PC-3 (cell line): ENCODE measurements around the gene STAC3. TPM values are rescaled to one million over a fixed set of nuclear protein-coding genes. Genes with fewer than 3 reads are reported as not detected.

Source experiments
- ATAC-seq: fragments of 200-7000 bp; cut with Tn5 transposase; 2 replicates; pipeline ENCODE4 v1.9.1; 2020; ENCODE audit warnings: mild to moderate bottlenecking, moderate library complexity
- BruUV-seq: library from RNA; stranded (reverse); fragments of 400-500 nt; replicated peaks from 2 replicates; lab custom pipeline; 2021; lab: Mats Ljungman, UMichigan
- CTCF ChIA-PET: fragments of 300-600 bp; sonication (Branson Sonifier 250); formaldehyde crosslinking; loops from one replicate; lab custom pipeline; 2022; ENCODE audit warnings: antibody characterized with exemption; lab: Charles Lee
- POLR2A ChIA-PET: fragments of 300-600 bp; sonication (Branson Sonifier 250); formaldehyde crosslinking; loops from one replicate; lab custom pipeline; 2022; ENCODE audit warnings: antibody characterized with exemption; ENCODE audit not compliant: unreplicated experiment; lab: Charles Lee
- DNase-seq: peaks from one replicate; pipeline ENCODE4 v3.0.0-alpha.2; 2015
- H2AFZ ChIP-seq: fragments of 300-600 bp; sonication (generic); 2 replicates; pipeline ENCODE4 v1.6.0; 2016; ENCODE audit warnings: antibody characterized with exemption, low read length
- H3F3A ChIP-seq: fragments of 300-600 bp; sonication (generic); one replicate; pipeline ENCODE4 v1.6.0; 2017; ENCODE audit warnings: antibody characterized with exemption, low read length, control low read depth, mild to moderate bottlenecking; ENCODE audit not compliant: unreplicated experiment
- H3K27ac ChIP-seq: fragments of 300-600 bp; sonication (generic); 2 replicates; pipeline ENCODE4 v1.5.1; 2016; ENCODE audit warnings: mild to moderate bottlenecking, low read length
- H3K27me3 ChIP-seq: fragments of 300-600 bp; sonication (generic); 2 replicates; pipeline ENCODE4 v1.6.1; 2016; ENCODE audit warnings: low read length, mixed read lengths
- H3K36me3 ChIP-seq: fragments of 300-600 bp; sonication (generic); 2 replicates; pipeline ENCODE4 v1.6.1; 2016; ENCODE audit warnings: low read depth, mixed run types, low read length, mixed read lengths
- H3K4me1 ChIP-seq: fragments of 300-600 bp; sonication (generic); 2 replicates; pipeline ENCODE4 v1.5.1; 2016; ENCODE audit warnings: low read length; ENCODE audit not compliant: insufficient read depth
- H3K4me2 ChIP-seq: fragments of 300-600 bp; sonication (generic); 2 replicates; pipeline ENCODE4 v1.6.0; 2016; ENCODE audit warnings: low read length
- H3K4me3 ChIP-seq: fragments of 300-600 bp; sonication (generic); 2 replicates; pipeline ENCODE4 v1.5.1; 2016; ENCODE audit warnings: mild to moderate bottlenecking, low read length, mixed read lengths
- H3K79me2 ChIP-seq: fragments of 300-600 bp; sonication (generic); 2 replicates; pipeline ENCODE4 v1.6.1; 2017; ENCODE audit warnings: low read length, mixed read lengths
- H3K9ac ChIP-seq: fragments of 300-600 bp; sonication (generic); 2 replicates; pipeline ENCODE4 v1.6.0; 2016; ENCODE audit warnings: mild to moderate bottlenecking, low read length
- H3K9me2 ChIP-seq: fragments of 300-600 bp; sonication (generic); replicated peaks from 2 replicates; pipeline ENCODE4 v1.6.1; 2016; ENCODE audit warnings: mixed run types, low read length, mixed read lengths
- H3K9me3 ChIP-seq: fragments of 300-600 bp; sonication (generic); 2 replicates; pipeline ENCODE4 v1.6.1; 2016; ENCODE audit warnings: low read length, mixed read lengths
- H4K20me1 ChIP-seq: fragments of 300-600 bp; sonication (generic); 2 replicates; pipeline ENCODE4 v1.6.1; 2016; ENCODE audit warnings: low read length, mixed read lengths
- CTCF ChIP-seq: fragments of 300-600 bp; sonication (generic); conservative IDR thresholded peaks from 2 replicates; pipeline ENCODE4 v1.5.1; 2017; ENCODE audit warnings: antibody characterized with exemption, low read depth, mild to moderate bottlenecking, low read length
- EZH2 ChIP-seq: fragments of 300-600 bp; sonication (generic); IDR thresholded peaks from one replicate; pipeline ENCODE4 v1.6.1; 2017; ENCODE audit warnings: antibody characterized with exemption, mild to moderate bottlenecking, low read length; ENCODE audit not compliant: unreplicated experiment
- EZH2phosphoT487 ChIP-seq: fragments of 300-600 bp; sonication (generic); IDR thresholded peaks from 2 replicates; pipeline ENCODE4 v1.6.1; 2018; ENCODE audit warnings: mild to moderate bottlenecking, antibody characterized with exemption, low read length, borderline replicate concordance
- intact Hi-C: fragments of 100-400 bp; cut with micrococcal nuclease; formaldehyde crosslinking; loops from 2 replicates; pipeline ENCODE4 v1.9.0; 2023
- total RNA-seq: library from RNA; depleted of rRNA; stranded (reverse); fragments of >200 nt; gene quantifications from 2 replicates; pipeline ENCODE4 v1.2.3, GENCODE V29; 2014

The STAC3 gene
- total RNA-seq, 1 experiment from 2014 or later = 1.8 TPM

GRCh38 chr12:57225680-57226210 lies 25.2 kb downstream of the STAC3 start:
- DNase-seq (no peak), ATAC-seq (no peak)
- H3F3A ChIP-seq = no peaks in the 10 kb centered on the region
- no peak overlapping the region for H3K27ac ChIP-seq
- peaks cover 13% of the 10 kb centered on the region for H3K79me2 ChIP-seq
- no peak overlapping the region for H3K4me3 ChIP-seq
- H3K36me3 ChIP-seq = no peaks in the 10 kb centered on the region
- H2AFZ ChIP-seq = no peak overlapping the region
- intact Hi-C loops = no loop called here
- no peaks in the 10 kb centered on the region for H3K9me2 ChIP-seq
- H3K4me1 ChIP-seq = peaks cover 11% of the 10 kb centered on the region; the same call in 1 of the 2 replicates
- H3K9me3 ChIP-seq = no peaks in the 10 kb centered on the region
- H4K20me1 ChIP-seq = peaks cover 2% of the 10 kb centered on the region; the same call in 1 of the 2 replicates
- H3K9ac ChIP-seq = no peak overlapping the region
- BruUV-seq = no TSS peak
- ChIA-PET POLR2A (no interaction called here), CTCF (no interaction called here)
- H3K4me2 ChIP-seq = no peak overlapping the region
- TF ChIP-seq CTCF = no peak
- TF ChIP-seq EZH2 = no peak
- no peak for TF ChIP-seq EZH2phosphoT487
- no peaks in the 10 kb centered on the region for H3K27me3 ChIP-seq

GRCh38 chr12:57224973-57225679 lies 25.9 kb downstream of the STAC3 start:
- Histone ChIP-seq H3K9me2 (no peaks in the 10 kb centered on the region), H3K9ac (no peak overlapping the region), H3K36me3 (no peaks in the 10 kb centered on the region), H3K4me3 (no peak overlapping the region), H2AFZ (no peak overlapping the region), H3K27ac (no peak overlapping the region), H3K4me2 (no peak overlapping the region), H3K4me1 (peaks cover 7% of the 10 kb centered on the region; the same call in 1 of the 2 replicates), H3F3A (no peaks in the 10 kb centered on the region), H3K79me2 (peaks cover 7% of the 10 kb centered on the region), H4K20me1 (no peaks in the 10 kb centered on the region), H3K27me3 (no peaks in the 10 kb centered on the region), H3K9me3 (no peaks in the 10 kb centered on the region)
- CTCF ChIA-PET = no interaction called here
- BruUV-seq = no TSS peak
- ATAC-seq (no peak), DNase-seq (no peak)
- POLR2A ChIA-PET = interaction anchor here (0.6 kb wide), 1 partner anchor 29 kb away, joined by 3 read pairs; no protein-coding TSS in a partner anchor
- intact Hi-C loops = no loop called here
- TF ChIP-seq CTCF (0 out of 2 replicates have a peak, but pooled peaks have one; percentile 12), EZH2 (no peak)
